GF-D8 (cell line): Measurements from ENCODE around the gene LINGO1.

Source experiments
- DNase-seq: peaks from one replicate; lab custom pipeline; 2025; lab: John Stamatoyannopoulos, UW

The LINGO1 gene

GRCh38 chr15:77568973-77569728 lies 63.6 kb downstream of the LINGO1 start:
- DNase-seq: no peak

GRCh38 chr15:77568014-77568972 lies 64.4 kb downstream of the LINGO1 start:
- no peak for DNase-seq

GRCh38 chr15:77567202-77567601 lies 65.5 kb downstream of the LINGO1 start:
- DNase-seq: no peak

- DNase-seq: no peak
These were observed 66.6 kb downstream of the LINGO1 start for GRCh38 chr15:77566092-77566491.

GRCh38 chr15:77565378-77565915 lies 67.3 kb downstream of the LINGO1 start:
- DNase-seq: no peak

GRCh38 chr15:77564938-77565337 lies 67.8 kb downstream of the LINGO1 start:
- no peak for DNase-seq

- no peak for DNase-seq
These were observed 68.4 kb downstream of the LINGO1 start for GRCh38 chr15:77564341-77564740.

- no peak for DNase-seq
These were observed 69.0 kb downstream of the LINGO1 start for GRCh38 chr15:77563623-77564156.
